HEK293 (cell line): ENCODE results near the gene ELAVL1.
A peak's percentile ranks its signal among the peaks of the same experiment; 100 is the strongest.

Experiments
- CTCF ChIA-PET: fragments of 350-600 bp; formaldehyde crosslinking; extraction: SDS; loops from one replicate; lab custom pipeline; 2021; ENCODE audit warnings: antibody characterized with exemption; lab: Yijun Ruan, JAX
- POLR2A ChIA-PET: fragments of 300-600 bp; formaldehyde crosslinking; extraction: SDS; loops from one replicate; lab custom pipeline; 2020; ENCODE audit warnings: antibody characterized with exemption, inconsistent platforms; lab: Yijun Ruan, JAX
- H3K27ac ChIP-seq: fragments of 200-500 bp; sonication (Bioruptor generic); 2 replicates; pipeline ENCODE4 v1.5.1; 2014; ENCODE audit warnings: low read depth, low read length, control low read depth, inconsistent platforms; ENCODE audit errors: extremely low read depth
- H3K36me3 ChIP-seq, 2 experiments: fragments of 200-500 bp in 1 of 2; sonication (Bioruptor generic) in 1 of 2; 1 replicate in 1 of 2; 2 replicates in 1 of 2; pipeline ENCODE4 v1.5.1; 2014 to 2017; ENCODE audit warnings: inconsistent platforms in 2 of 2, low read length in 2 of 2; ENCODE audit not compliant: control insufficient read depth in 2 of 2, insufficient read depth in 1 of 2
- H3K4me1 ChIP-seq: fragments of 200-500 bp; sonication (Bioruptor generic); 2 replicates; pipeline ENCODE4 v1.5.1; 2014; ENCODE audit warnings: mild to moderate bottlenecking, low read length, inconsistent platforms; ENCODE audit not compliant: control insufficient read depth, insufficient read depth
- H3K4me3 ChIP-seq: 2 replicates; pipeline ENCODE4 v1.5.1; 2011; ENCODE audit warnings: low read depth, mild to moderate bottlenecking, control low read depth, low read length, moderate library complexity
- H3K9me3 ChIP-seq: fragments of 200-500 bp; sonication (Bioruptor generic); 2 replicates; pipeline ENCODE4 v1.5.1; 2014; ENCODE audit warnings: low read depth, low read length, inconsistent platforms; ENCODE audit not compliant: control insufficient read depth, insufficient read depth
- KLF17 ChIP-seq: fragments of 450-650 bp; formaldehyde crosslinking; IDR thresholded peaks from 2 replicates; pipeline ENCODE4 v1.5.1; 2016; ENCODE audit warnings: missing biosample characterization, missing genetic modification characterization
- KLF9 ChIP-seq: fragments of 450-650 bp; formaldehyde crosslinking; IDR thresholded peaks from 2 replicates; pipeline ENCODE4 v1.5.1; 2016; ENCODE audit warnings: missing biosample characterization, missing genetic modification characterization, low read depth
- MEIS1 ChIP-seq: sonication (generic); formaldehyde crosslinking; IDR thresholded peaks from 2 replicates; pipeline ENCODE4 v1.8.1; 2022; ENCODE audit warnings: missing genetic modification reagents, mild to moderate bottlenecking, borderline replicate concordance
- SCRT2 ChIP-seq: fragments of 450-650 bp; formaldehyde crosslinking; IDR thresholded peaks from 2 replicates; pipeline ENCODE4 v1.5.1; 2016; ENCODE audit warnings: missing biosample characterization, missing genetic modification characterization
- ZBTB17 ChIP-seq: fragments of 450-650 bp; formaldehyde crosslinking; IDR thresholded peaks from 2 replicates; pipeline ENCODE4 v1.5.1; 2016; ENCODE audit warnings: missing biosample characterization, missing genetic modification characterization
- ZBTB26 ChIP-seq: fragments of 450-650 bp; formaldehyde crosslinking; optimal IDR thresholded peaks from 2 replicates; pipeline ENCODE3; 2016; ENCODE audit warnings: missing biosample characterization, mild to moderate bottlenecking, missing genetic modification characterization
- ZBTB44 ChIP-seq: fragments of 450-650 bp; IDR thresholded peaks from 2 replicates; pipeline ENCODE4 v1.5.1; 2018; ENCODE audit warnings: missing biosample characterization, mild to moderate bottlenecking, missing genetic modification characterization
- ZNF112 ChIP-seq: fragments of 450-650 bp; formaldehyde crosslinking; IDR thresholded peaks from 2 replicates; pipeline ENCODE4 v1.5.0; 2017; ENCODE audit warnings: missing biosample characterization, missing genetic modification characterization
- ZNF114 ChIP-seq: fragments of 450-650 bp; formaldehyde crosslinking; IDR thresholded peaks from 2 replicates; pipeline ENCODE4 v1.5.0; 2017; ENCODE audit warnings: missing biosample characterization, missing genetic modification characterization
- ZNF121 ChIP-seq: fragments of 450-650 bp; formaldehyde crosslinking; IDR thresholded peaks from 2 replicates; pipeline ENCODE4 v1.5.1; 2016; ENCODE audit warnings: missing biosample characterization, missing genetic modification characterization
- ZNF138 ChIP-seq: fragments of 450-650 bp; formaldehyde crosslinking; IDR thresholded peaks from 2 replicates; pipeline ENCODE4 v1.5.1; 2016; ENCODE audit warnings: missing biosample characterization, missing genetic modification characterization, borderline replicate concordance
- ZNF202 ChIP-seq: fragments of 450-650 bp; formaldehyde crosslinking; IDR thresholded peaks from 2 replicates; pipeline ENCODE4 v1.5.1; 2016; ENCODE audit warnings: missing biosample characterization, missing genetic modification characterization, borderline replicate concordance
- ZNF324 ChIP-seq: fragments of 450-650 bp; formaldehyde crosslinking; IDR thresholded peaks from 2 replicates; pipeline ENCODE4 v1.5.1; 2016; ENCODE audit warnings: missing biosample characterization, missing genetic modification characterization
- ZNF350 ChIP-seq: fragments of 450-650 bp; formaldehyde crosslinking; IDR thresholded peaks from 2 replicates; pipeline ENCODE4 v1.5.0; 2017; ENCODE audit warnings: missing biosample characterization, mild to moderate bottlenecking, missing genetic modification characterization
- ZNF48 ChIP-seq: fragments of 450-650 bp; formaldehyde crosslinking; IDR thresholded peaks from 2 replicates; pipeline ENCODE4 v1.5.1; 2016; ENCODE audit warnings: missing biosample characterization, missing genetic modification characterization
- ZNF548 ChIP-seq: fragments of 450-650 bp; formaldehyde crosslinking; IDR thresholded peaks from 2 replicates; pipeline ENCODE4 v1.5.1; 2016; ENCODE audit warnings: missing biosample characterization, missing genetic modification characterization
- ZNF561 ChIP-seq: fragments of 450-650 bp; IDR thresholded peaks from 2 replicates; pipeline ENCODE4 v1.5.1; 2018; ENCODE audit warnings: missing biosample characterization, missing genetic modification characterization, borderline replicate concordance
- ZNF623 ChIP-seq: fragments of 450-650 bp; formaldehyde crosslinking; IDR thresholded peaks from 2 replicates; pipeline ENCODE4 v1.5.1; 2016; ENCODE audit warnings: missing biosample characterization, missing genetic modification characterization
- ZNF626 ChIP-seq: fragments of 450-650 bp; sonication (Bioruptor Pico); formaldehyde crosslinking; IDR thresholded peaks from 2 replicates; pipeline ENCODE4 v1.5.1; 2018; ENCODE audit warnings: missing biosample characterization, missing genetic modification characterization, inconsistent platforms
- ZNF658 ChIP-seq: fragments of 450-650 bp; formaldehyde crosslinking; IDR thresholded peaks from 2 replicates; pipeline ENCODE4; 2016; ENCODE audit warnings: missing biosample characterization, missing genetic modification characterization
- ZNF677 ChIP-seq: fragments of 450-650 bp; IDR thresholded peaks from 2 replicates; pipeline ENCODE4 v1.5.0; 2018; ENCODE audit warnings: missing biosample characterization, mild to moderate bottlenecking, missing genetic modification characterization, moderate library complexity
- ZNF704 ChIP-seq: fragments of 450-650 bp; formaldehyde crosslinking; IDR thresholded peaks from 2 replicates; pipeline ENCODE4 v1.5.1; 2016; ENCODE audit warnings: missing biosample characterization, missing genetic modification characterization
- ZNF776 ChIP-seq: fragments of 450-650 bp; formaldehyde crosslinking; IDR thresholded peaks from 2 replicates; pipeline ENCODE4 v1.5.0; 2017; ENCODE audit warnings: missing biosample characterization, missing genetic modification characterization, borderline replicate concordance
- ZSCAN16 ChIP-seq: fragments of 450-650 bp; formaldehyde crosslinking; IDR thresholded peaks from 2 replicates; pipeline ENCODE4 v1.5.1; 2016; ENCODE audit warnings: missing biosample characterization, missing genetic modification characterization

Gene ELAVL1

DNA sequence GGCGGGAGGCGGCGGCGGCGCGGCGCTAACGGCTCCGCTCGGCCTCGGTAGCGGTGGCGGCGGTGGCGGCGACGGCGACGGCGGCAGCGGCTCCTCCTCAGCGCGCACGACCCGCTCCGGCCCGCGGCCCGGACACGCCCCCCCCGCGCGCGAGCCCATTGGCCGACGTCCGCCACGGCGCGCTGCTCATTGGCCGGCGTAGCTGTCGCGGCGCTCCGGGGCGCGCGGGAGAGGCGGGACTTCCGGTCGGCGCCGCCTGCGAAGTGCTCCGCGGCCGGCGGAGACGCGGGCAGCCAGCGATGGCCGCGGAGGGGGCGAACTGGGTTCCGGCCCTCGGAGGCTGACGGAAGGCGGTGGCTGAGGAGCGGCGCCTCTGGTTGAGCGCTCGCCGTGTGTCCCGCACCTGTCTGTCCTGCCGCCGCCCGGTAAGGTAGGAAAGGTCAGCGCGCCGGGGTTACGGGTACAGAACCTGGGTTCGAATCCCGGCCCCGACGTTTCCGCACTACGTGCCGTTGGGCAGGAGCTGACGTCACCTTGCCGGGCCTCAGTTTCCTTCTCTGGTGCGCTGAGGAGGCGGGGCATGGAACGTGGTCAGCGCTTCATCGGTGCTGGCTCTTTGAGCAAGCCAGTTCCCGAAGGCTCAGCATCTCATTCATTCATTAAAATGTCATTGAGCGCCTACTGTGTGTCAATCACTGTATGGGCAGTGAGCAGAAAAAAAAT, at the start of gene ELAVL1 (continued):
- TF ChIP-seq ZBTB26 = peak; percentile 79
- TF ChIP-seq ZNF324 = peak; percentile 86
- TF ChIP-seq ZBTB17 (tag by site-specific recombination) = 0 out of 2 replicates have a peak, but pooled peaks have one; percentile 43
- peak; percentile 78 for TF ChIP-seq KLF17 (tag by site-specific recombination)
- no peak for TF ChIP-seq ZNF623 (tag by site-specific recombination)
- no peak; the same call in 1 of the 2 replicates for TF ChIP-seq ZSCAN16 (tag by site-specific recombination)
- no peak for TF ChIP-seq ZNF138 (tag by site-specific recombination)
- no peak for TF ChIP-seq ZNF704
- peak; percentile 83 for TF ChIP-seq ZNF561 (tag by site-specific recombination)

- no peak for TF ChIP-seq ZNF350 (tag by site-specific recombination)
- TF ChIP-seq ZNF677 (tag by site-specific recombination) = no peak
- no peak for TF ChIP-seq ZNF121 (tag by site-specific recombination)
- no peak for TF ChIP-seq ZNF112
- TF ChIP-seq ZNF776 (tag by site-specific recombination) = no peak
- no peak for TF ChIP-seq ZNF548 (tag by site-specific recombination)
- no peak for TF ChIP-seq KLF9 (tag by site-specific recombination)
- no peak for TF ChIP-seq ZNF626 (tag by site-specific recombination)
- TF ChIP-seq ZNF202 (tag by site-specific recombination) = no peak
- TF ChIP-seq ZBTB44 = no peak
- TF ChIP-seq MEIS1 (CRISPR knock-in tag) = no peak
- no peak for TF ChIP-seq ZNF658 (tag by site-specific recombination)
- TF ChIP-seq SCRT2 (tag by site-specific recombination) = no peak
- TF ChIP-seq ZNF48 = no peak
- TF ChIP-seq ZNF114 = no peak
- TF ChIP-seq, all 188 proteins: peak for 0
- CTCF ChIA-PET = interaction anchor here (0.9 to 1.7 kb wide), 2 partner anchors 15 to 110 kb away, joined by 4 to 7 read pairs; partner anchors contain the start of gene TIMM44
- H3K4me1 ChIP-seq = no peaks in the 10 kb centered on the region
- no peaks in the 10 kb centered on the region for H3K9me3 ChIP-seq
- no peak overlapping the region for H3K4me3 ChIP-seq
- POLR2A ChIA-PET = no interaction called here
- H3K36me3 ChIP-seq = no peaks in the 10 kb centered on the region
- H3K27ac ChIP-seq = no peak overlapping the region
Observed at GRCh38 chr19:8054169-8054568, 48.7 kb upstream of the ELAVL1 start.
